ENCODE data around the gene LARP1B.

LARP1B gene

GRCh38 chr4:128162434-128162833, 101.3 kb downstream of the LARP1B start:
- TF ChIP-seq, protein P1, sequence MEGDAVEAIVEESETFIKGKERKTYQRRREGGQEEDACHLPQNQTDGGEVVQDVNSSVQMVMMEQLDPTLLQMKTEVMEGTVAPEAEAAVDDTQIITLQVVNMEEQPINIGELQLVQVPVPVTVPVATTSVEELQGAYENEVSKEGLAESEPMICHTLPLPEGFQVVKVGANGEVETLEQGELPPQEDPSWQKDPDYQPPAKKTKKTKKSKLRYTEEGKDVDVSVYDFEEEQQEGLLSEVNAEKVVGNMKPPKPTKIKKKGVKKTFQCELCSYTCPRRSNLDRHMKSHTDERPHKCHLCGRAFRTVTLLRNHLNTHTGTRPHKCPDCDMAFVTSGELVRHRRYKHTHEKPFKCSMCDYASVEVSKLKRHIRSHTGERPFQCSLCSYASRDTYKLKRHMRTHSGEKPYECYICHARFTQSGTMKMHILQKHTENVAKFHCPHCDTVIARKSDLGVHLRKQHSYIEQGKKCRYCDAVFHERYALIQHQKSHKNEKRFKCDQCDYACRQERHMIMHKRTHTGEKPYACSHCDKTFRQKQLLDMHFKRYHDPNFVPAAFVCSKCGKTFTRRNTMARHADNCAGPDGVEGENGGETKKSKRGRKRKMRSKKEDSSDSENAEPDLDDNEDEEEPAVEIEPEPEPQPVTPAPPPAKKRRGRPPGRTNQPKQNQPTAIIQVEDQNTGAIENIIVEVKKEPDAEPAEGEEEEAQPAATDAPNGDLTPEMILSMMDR (IDR thresholded peaks at IDR 0.05; ENCODE audit: low read depth, low read length), result no peak
- H3K4me3 ChIP-seq (ENCODE audit: low read depth, low read length), result no peak overlapping the region
- in situ Hi-C loops (cut with HindIII; ENCODE audit: low sequenced_read_pairs), result no loop called here
- DNase-seq (ENCODE audit: low read depth, low spot score), result peak; percentile 22

GRCh38 chr4:128163177-128164117, 102.3 kb downstream of the LARP1B start:
- TF ChIP-seq, protein P1 (IDR thresholded peaks at IDR 0.05; ENCODE audit: low read depth, low read length), result no peak
- in situ Hi-C loops (cut with HindIII; ENCODE audit: low sequenced_read_pairs), result no loop called here
- DNase-seq (ENCODE audit: low read depth, low spot score), result peak; percentile 78
- H3K4me3 ChIP-seq (ENCODE audit: low read depth, low read length), result no peak overlapping the region

GRCh38 chr4:128166982-128167381, 105.9 kb downstream of the LARP1B start:
- DNase-seq (ENCODE audit: low read depth, low spot score), result no peak
- H3K4me3 ChIP-seq (ENCODE audit: low read depth, low read length), result no peak overlapping the region
- in situ Hi-C loops (cut with HindIII; ENCODE audit: low sequenced_read_pairs), result no loop called here
- TF ChIP-seq, protein P1 (IDR thresholded peaks at IDR 0.05; ENCODE audit: low read depth, low read length), result no peak

- no peak for DNase-seq (ENCODE audit: low read depth, low spot score)
- TF ChIP-seq, protein P1 (IDR thresholded peaks at IDR 0.05; ENCODE audit: low read depth, low read length), result no peak
- in situ Hi-C loops (cut with HindIII; ENCODE audit: low sequenced_read_pairs), result no loop called here
- H3K4me3 ChIP-seq (ENCODE audit: low read depth, low read length), result no peak overlapping the region
Observed at GRCh38 chr4:128168701-128169100, 107.6 kb downstream of the LARP1B start.

DNA sequence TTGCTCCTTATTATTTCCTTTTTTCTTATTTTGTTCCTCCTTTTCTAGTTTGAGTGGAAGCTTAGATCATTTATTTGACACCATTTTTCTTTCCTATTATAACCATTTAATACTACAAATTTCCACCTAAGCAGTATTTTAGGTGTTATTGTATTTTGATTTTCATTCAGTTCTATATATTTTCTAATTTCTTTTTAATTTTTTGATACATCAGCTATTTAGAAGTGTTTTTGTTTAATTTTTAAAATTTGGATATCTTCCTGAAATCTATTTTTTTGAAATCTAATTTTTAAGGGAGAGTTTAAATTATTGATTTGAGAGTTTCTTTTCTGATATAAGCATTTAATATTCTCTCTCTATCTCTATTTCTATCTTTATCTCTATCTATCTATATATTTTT, 108.1 kb downstream of the LARP1B start:
- in situ Hi-C loops (cut with HindIII; ENCODE audit: low sequenced_read_pairs), result no loop called here
- DNase-seq (ENCODE audit: low read depth, low spot score), result no peak
- TF ChIP-seq, protein P1 (IDR thresholded peaks at IDR 0.05; ENCODE audit: low read depth, low read length), result no peak
- no peak overlapping the region for H3K4me3 ChIP-seq (ENCODE audit: low read depth, low read length)

GRCh38 chr4:128176643-128177042, 115.5 kb downstream of the LARP1B start:
- TF ChIP-seq, protein P1 (IDR thresholded peaks at IDR 0.05; ENCODE audit: low read depth, low read length), result no peak
- no peak for DNase-seq (ENCODE audit: low read depth, low spot score)
- in situ Hi-C loops (cut with HindIII; ENCODE audit: low sequenced_read_pairs), result no loop called here
- no peak overlapping the region for H3K4me3 ChIP-seq (ENCODE audit: low read depth, low read length)

Measured in astrocyte of the spinal cord (primary cell).